ENCODE measurements around the gene GALE.
"Not testable (repeated sequence)": the region's sequence is repeated elsewhere in the genome, so short reads cannot be mapped to it uniquely, and the experiment has no call there.

The GALE gene

GRCh38 chr1:23800400-23801337 lies at the start of gene GALE:
Gene GALE, minus strand, starts transcription at chr1:23800754. Its CDS starts 1,747 bp downstream, at chr1:23799007.
- DNase-seq (ENCODE audit: extremely low spot score, insufficient read length, low read depth) = peak; percentile 99
- peak; percentile 96 for FAIRE-seq

- no peak for DNase-seq (ENCODE audit: extremely low spot score, insufficient read length, low read depth)
- no peak for FAIRE-seq
Observed at GRCh38 chr1:23848673-23849616, 48.4 kb upstream of the GALE start.

DNA sequence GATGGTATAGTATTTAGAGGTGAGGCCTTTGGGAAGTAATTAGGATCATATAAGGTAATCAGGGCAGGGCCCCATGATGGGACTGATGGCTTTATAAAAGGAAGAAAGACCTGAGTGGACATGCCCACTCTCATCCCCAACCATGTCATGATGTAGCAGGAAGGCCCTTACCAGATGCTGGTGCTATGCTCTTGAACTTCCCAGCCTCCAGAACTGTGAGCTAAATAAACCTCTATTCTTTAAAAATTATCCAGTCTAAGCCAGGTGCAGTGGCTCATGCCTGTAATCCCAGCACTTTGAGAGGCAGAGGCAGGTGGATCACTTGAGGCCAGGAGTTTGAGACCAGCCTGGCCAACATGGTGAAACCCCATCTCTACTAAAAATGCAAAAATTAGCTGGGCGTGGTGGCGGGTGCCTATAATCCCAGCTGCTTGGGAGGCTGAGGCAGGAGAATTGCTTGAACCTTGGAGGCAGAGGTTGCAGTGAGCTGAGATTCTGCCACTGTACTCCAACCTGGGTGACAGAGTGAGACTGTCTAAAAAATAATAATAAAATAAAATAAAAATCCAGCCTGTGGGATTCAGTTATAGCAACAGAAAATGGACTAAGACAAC lies 47.0 kb upstream of the GALE start:
- DNase-seq (ENCODE audit: extremely low spot score, insufficient read length, low read depth); FAIRE-seq: not testable (repeated sequence)

DNA sequence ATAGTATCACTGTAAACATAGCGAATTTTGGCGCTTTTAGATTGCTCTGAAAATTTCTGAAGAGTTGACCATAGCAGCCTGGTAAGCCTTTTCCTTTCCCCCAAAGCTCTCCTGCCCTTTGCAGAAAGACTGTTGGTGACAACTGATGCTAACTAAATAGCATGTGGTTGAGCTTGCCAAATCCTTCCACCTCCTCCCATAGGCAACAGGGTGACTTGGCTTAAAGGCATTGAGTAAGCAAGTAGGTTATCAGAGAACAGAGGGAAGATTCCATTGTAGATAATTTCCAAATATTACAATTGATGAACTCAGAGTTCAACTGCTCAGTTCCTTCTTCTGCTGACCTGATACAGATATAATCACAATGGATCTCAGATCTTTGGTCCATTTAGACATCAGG lies 44.6 kb upstream of the GALE start:
- FAIRE-seq (no peak), DNase-seq (ENCODE audit: extremely low spot score, insufficient read length, low read depth) (no peak)

DNA sequence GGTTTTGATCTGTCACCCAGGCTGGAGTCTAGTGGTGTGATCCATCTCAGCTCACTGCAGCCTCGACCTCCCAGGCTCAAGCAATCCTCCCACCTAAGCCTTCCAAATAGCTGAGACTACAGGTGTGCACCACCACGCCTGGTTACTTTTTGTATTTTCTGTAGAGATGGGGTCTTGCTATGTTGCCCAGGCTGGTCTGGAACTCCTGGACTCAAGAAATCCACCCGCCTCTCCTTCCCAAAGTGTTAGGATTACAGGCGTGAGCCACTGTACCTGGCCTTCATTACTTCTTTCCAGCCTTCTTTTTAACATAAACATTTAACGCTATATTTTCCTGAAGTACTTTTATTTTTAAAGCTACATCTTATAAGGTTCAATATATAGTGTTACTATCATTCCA lies 43.1 kb upstream of the GALE start:
- DNase-seq (ENCODE audit: extremely low spot score, insufficient read length, low read depth) (no peak), FAIRE-seq (no peak)

- DNase-seq (ENCODE audit: extremely low spot score, insufficient read length, low read depth) (no peak), FAIRE-seq (peak; percentile 46)
Observed at GRCh38 chr1:23838401-23838866, 37.9 kb upstream of the GALE start.

DNA sequence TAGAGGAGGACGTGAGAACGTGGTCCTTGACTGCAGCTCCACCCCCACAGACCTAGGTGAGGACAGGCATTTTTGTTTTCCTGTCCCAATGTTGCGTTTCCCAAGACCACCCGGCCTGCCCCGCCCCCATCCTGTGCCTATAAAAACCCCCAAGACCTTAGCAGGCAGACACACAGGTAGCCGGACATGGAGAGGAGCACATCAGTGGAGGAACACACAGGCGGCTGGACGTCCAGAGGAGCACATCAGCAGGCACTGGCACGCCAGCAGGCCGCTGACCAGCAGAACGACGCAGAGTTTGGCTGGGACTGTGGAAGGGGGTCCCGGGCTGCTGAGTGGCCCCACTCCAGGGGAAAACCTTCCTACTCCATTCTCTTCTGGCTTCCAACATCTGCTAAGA lies 37.4 kb upstream of the GALE start:
- no peak for FAIRE-seq
- no peak for DNase-seq (ENCODE audit: extremely low spot score, insufficient read length, low read depth)

- DNase-seq (ENCODE audit: extremely low spot score, insufficient read length, low read depth) (no peak), FAIRE-seq (no peak)
Observed at GRCh38 chr1:23836037-23836436, 35.5 kb upstream of the GALE start.

- DNase-seq (ENCODE audit: extremely low spot score, insufficient read length, low read depth); FAIRE-seq: not testable (repeated sequence)
Observed at GRCh38 chr1:23834156-23834555, 33.6 kb upstream of the GALE start.

- no peak for DNase-seq (ENCODE audit: extremely low spot score, insufficient read length, low read depth)
- FAIRE-seq = no peak
Observed at GRCh38 chr1:23827717-23828116, 27.2 kb upstream of the GALE start.

DNA sequence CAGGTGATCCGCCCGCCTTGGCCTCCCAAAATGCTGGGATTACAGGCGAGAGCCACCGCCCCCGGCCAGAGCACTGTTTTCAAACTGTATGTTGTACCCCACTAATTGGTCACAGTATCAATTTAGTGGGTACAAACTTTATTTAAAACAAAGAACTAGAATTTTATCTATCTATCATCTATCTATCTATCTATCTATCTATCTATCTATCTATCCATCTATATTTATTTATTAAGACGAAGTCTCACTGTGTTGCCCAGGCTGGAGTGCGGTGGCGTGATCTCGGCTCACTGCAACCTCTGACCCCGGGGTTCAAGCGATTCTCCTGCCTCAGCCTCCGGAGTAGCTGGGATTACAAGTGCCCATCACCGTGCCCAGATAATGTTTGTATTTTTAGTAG lies 26.0 kb upstream of the GALE start:
- DNase-seq (ENCODE audit: extremely low spot score, insufficient read length, low read depth); FAIRE-seq: not testable (repeated sequence)

- DNase-seq (ENCODE audit: extremely low spot score, insufficient read length, low read depth) = peak; percentile 54
- FAIRE-seq = peak; percentile 83
Observed at GRCh38 chr1:23825762-23826522, 25.4 kb upstream of the GALE start.

DNA sequence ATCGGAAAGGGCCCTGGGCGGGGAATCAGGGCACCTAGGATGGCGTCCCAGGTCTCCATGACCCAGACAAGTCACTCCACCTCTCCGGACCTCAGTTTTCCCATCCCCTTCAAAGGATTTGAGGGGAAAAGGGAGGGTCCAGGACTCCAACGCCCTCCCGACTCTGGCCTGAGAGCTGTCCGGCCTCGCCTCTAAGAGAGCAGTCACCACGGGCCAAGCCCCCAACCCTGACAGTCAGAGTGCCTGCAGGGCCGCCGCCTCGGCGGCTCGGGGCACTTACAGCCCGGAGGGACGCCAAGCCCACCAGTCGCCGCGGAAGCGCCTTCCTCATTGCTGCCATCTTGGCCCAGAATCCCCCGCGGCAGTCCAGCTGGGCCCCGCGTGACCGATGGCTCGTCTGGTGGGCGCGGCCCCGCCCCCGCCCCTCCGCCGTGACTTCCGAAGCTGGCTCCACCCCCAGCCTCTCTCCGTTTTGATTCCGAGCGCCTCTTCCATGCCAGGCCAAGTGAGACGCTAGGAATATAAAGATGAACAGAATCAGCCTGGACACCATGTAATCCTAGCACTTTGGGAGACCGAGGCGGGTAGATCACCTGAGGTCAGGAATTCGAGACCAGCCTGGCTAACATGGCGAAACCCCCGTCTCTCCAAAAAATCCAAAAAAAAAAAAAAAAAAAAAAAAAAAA lies 24.7 kb upstream of the GALE start, which contains the start of gene HMGCL:
Gene HMGCL (minus strand): TSS at position 354 of the 686 bp plus-strand sequence. CDS start 14 bp downstream, at position 340.
- DNase-seq (ENCODE audit: extremely low spot score, insufficient read length, low read depth) (peak; percentile 85), FAIRE-seq (peak; percentile 87)

GRCh38 chr1:23824711-23825075 lies 24.1 kb upstream of the GALE start:
- no peak for FAIRE-seq
- DNase-seq (ENCODE audit: extremely low spot score, insufficient read length, low read depth) = no peak

GRCh38 chr1:23823767-23824166 lies 23.2 kb upstream of the GALE start:
- FAIRE-seq = no peak
- no peak for DNase-seq (ENCODE audit: extremely low spot score, insufficient read length, low read depth)

GRCh38 chr1:23817633-23818032 lies 17.1 kb upstream of the GALE start:
- FAIRE-seq (peak; percentile 78), DNase-seq (ENCODE audit: extremely low spot score, insufficient read length, low read depth) (peak; percentile 42)

GRCh38 chr1:23816906-23817305 lies 16.4 kb upstream of the GALE start:
- DNase-seq (ENCODE audit: extremely low spot score, insufficient read length, low read depth) = no peak
- FAIRE-seq = peak; percentile 67

- FAIRE-seq = no peak
- DNase-seq (ENCODE audit: extremely low spot score, insufficient read length, low read depth) = no peak
Observed at GRCh38 chr1:23816361-23816760, 15.8 kb upstream of the GALE start.

GRCh38 chr1:23814016-23814415 lies 13.5 kb upstream of the GALE start:
- FAIRE-seq (no peak), DNase-seq (ENCODE audit: extremely low spot score, insufficient read length, low read depth) (no peak)
